Mesenchymal stem cell (in vitro differentiated cells and primary cell): Measurements from ENCODE around the gene TSPYL2.
A peak's percentile ranks its signal among the peaks of the same experiment; 100 is the strongest.

Experiments
- DNase-seq: peaks from one replicate; pipeline ENCODE4 v3.0.0-alpha.2; 2013
- H2AFZ ChIP-seq: one replicate; pipeline ENCODE4 v1.6.1; 2013; ENCODE audit warnings: low read depth, mild to moderate bottlenecking, control low read depth, inconsistent platforms, low read length, moderate library complexity
- H2AK5ac ChIP-seq: 2 replicates; pipeline ENCODE4 v1.6.1; 2013; ENCODE audit warnings: low read length, moderate library complexity, mild to moderate bottlenecking, inconsistent platforms; ENCODE audit not compliant: severe bottlenecking
- H2BK120ac ChIP-seq: one replicate; pipeline ENCODE4 v1.6.1; 2013; ENCODE audit warnings: low read depth, mild to moderate bottlenecking, inconsistent platforms, low read length, moderate library complexity
- H2BK12ac ChIP-seq, 2 experiments: one replicate each; pipeline ENCODE4 v1.6.1; 2013; ENCODE audit warnings: inconsistent platforms in 2 of 2, low read length in 2 of 2, mild to moderate bottlenecking in 2 of 2, moderate library complexity in 2 of 2, control low read depth in 1 of 2
- H2BK15ac ChIP-seq: one replicate; pipeline ENCODE4 v1.6.1; 2013; ENCODE audit warnings: mild to moderate bottlenecking, low read depth, inconsistent platforms; ENCODE audit not compliant: poor library complexity, severe bottlenecking
- H2BK5ac ChIP-seq: 2 replicates; pipeline ENCODE4 v1.6.1; 2013; ENCODE audit warnings: low read depth, mild to moderate bottlenecking, low read length, control low read depth, inconsistent platforms; ENCODE audit not compliant: poor library complexity, severe bottlenecking
- H3K14ac ChIP-seq, 2 experiments: one replicate each; pipeline ENCODE4 v1.6.1; 2013; ENCODE audit warnings: inconsistent platforms in 2 of 2, low read length in 2 of 2, control low read depth in 1 of 2, mild to moderate bottlenecking in 1 of 2, moderate library complexity in 1 of 2
- H3K18ac ChIP-seq, 2 experiments: one replicate each; pipeline ENCODE4 v1.6.1; 2013; ENCODE audit warnings: inconsistent platforms in 2 of 2, low read length in 2 of 2, control low read depth in 1 of 2, low read depth in 1 of 2, mild to moderate bottlenecking in 1 of 2
- H3K23ac ChIP-seq, 2 experiments: one replicate each; pipeline ENCODE4 v1.6.1; 2013; ENCODE audit warnings: inconsistent platforms in 2 of 2, low read length in 2 of 2, mild to moderate bottlenecking in 2 of 2, moderate library complexity in 2 of 2, control low read depth in 1 of 2
- H3K27ac ChIP-seq: 2 replicates; pipeline ENCODE4 v1.5.1; 2013; ENCODE audit warnings: mild to moderate bottlenecking, moderate library complexity, low read length, control low read depth, inconsistent platforms; ENCODE audit not compliant: poor library complexity, severe bottlenecking
- H3K27me3 ChIP-seq, 2 experiments: 2 replicates each; pipeline versions ENCODE4 v1.6.1 to v1.7.0; 2013; ENCODE audit warnings: low read length in 2 of 2, mild to moderate bottlenecking in 2 of 2, moderate library complexity in 2 of 2, control low read depth in 1 of 2, inconsistent platforms in 1 of 2; ENCODE audit not compliant: control insufficient read depth in 1 of 2, insufficient read depth in 1 of 2
- H3K36me3 ChIP-seq, 2 experiments: 2 replicates each; pipeline versions ENCODE4 v1.6.1 to v1.7.0; 2013; ENCODE audit warnings: low read length in 2 of 2, control low read depth in 1 of 2, inconsistent platforms in 1 of 2, low read depth in 1 of 2, mild to moderate bottlenecking in 1 of 2; ENCODE audit not compliant: insufficient read depth in 2 of 2, control insufficient read depth in 1 of 2
- H3K4ac ChIP-seq, 2 experiments: one replicate each; pipeline ENCODE4 v1.6.1; 2013; ENCODE audit warnings: inconsistent platforms in 2 of 2, low read length in 2 of 2, mild to moderate bottlenecking in 2 of 2, moderate library complexity in 2 of 2, control low read depth in 1 of 2, low read depth in 1 of 2
- H3K4me1 ChIP-seq: 2 replicates; pipeline ENCODE4 v1.6.1; 2013; ENCODE audit warnings: low read depth, low read length, control low read depth; ENCODE audit not compliant: control insufficient read depth, insufficient read depth
- H3K4me2 ChIP-seq: 2 replicates; pipeline ENCODE4 v1.6.1; 2013; ENCODE audit warnings: low read length, mild to moderate bottlenecking, inconsistent platforms; ENCODE audit not compliant: poor library complexity, severe bottlenecking
- H3K4me3 ChIP-seq, 2 experiments: 2 replicates each; pipeline versions ENCODE4 v1.5.1 to v1.7.0; 2013; ENCODE audit warnings: low read length in 2 of 2, mild to moderate bottlenecking in 2 of 2, control low read depth in 1 of 2, low read depth in 1 of 2; ENCODE audit not compliant: insufficient read depth in 1 of 2
- H3K79me1 ChIP-seq: replicated peaks from 2 replicates; pipeline ENCODE4 v1.6.1; 2013; ENCODE audit warnings: mild to moderate bottlenecking, control low read depth, low read length, inconsistent platforms; ENCODE audit not compliant: poor library complexity, severe bottlenecking
- H3K9ac ChIP-seq: 2 replicates; pipeline ENCODE4 v1.7.0; 2013; ENCODE audit warnings: mild to moderate bottlenecking, low read length, moderate library complexity
- H3K9me3 ChIP-seq: 2 replicates; pipeline ENCODE4 v1.7.0; 2013; ENCODE audit warnings: mild to moderate bottlenecking, low read length; ENCODE audit not compliant: control insufficient read depth
- H4K8ac ChIP-seq: one replicate; pipeline ENCODE4 v1.6.1; 2013; ENCODE audit warnings: inconsistent platforms, mild to moderate bottlenecking, low read length, moderate library complexity
- H4K91ac ChIP-seq: one replicate; pipeline ENCODE4 v1.6.1; 2013; ENCODE audit warnings: mild to moderate bottlenecking, low read length, inconsistent platforms
- WGBS: methylation state at CpG from one replicate; pipeline ENCODE4 v1.1.7; 2013; ENCODE audit warnings: mixed read lengths; 5-methylcytosine and 5-hydroxymethylcytosine counted together

TSPYL2 gene

DNA sequence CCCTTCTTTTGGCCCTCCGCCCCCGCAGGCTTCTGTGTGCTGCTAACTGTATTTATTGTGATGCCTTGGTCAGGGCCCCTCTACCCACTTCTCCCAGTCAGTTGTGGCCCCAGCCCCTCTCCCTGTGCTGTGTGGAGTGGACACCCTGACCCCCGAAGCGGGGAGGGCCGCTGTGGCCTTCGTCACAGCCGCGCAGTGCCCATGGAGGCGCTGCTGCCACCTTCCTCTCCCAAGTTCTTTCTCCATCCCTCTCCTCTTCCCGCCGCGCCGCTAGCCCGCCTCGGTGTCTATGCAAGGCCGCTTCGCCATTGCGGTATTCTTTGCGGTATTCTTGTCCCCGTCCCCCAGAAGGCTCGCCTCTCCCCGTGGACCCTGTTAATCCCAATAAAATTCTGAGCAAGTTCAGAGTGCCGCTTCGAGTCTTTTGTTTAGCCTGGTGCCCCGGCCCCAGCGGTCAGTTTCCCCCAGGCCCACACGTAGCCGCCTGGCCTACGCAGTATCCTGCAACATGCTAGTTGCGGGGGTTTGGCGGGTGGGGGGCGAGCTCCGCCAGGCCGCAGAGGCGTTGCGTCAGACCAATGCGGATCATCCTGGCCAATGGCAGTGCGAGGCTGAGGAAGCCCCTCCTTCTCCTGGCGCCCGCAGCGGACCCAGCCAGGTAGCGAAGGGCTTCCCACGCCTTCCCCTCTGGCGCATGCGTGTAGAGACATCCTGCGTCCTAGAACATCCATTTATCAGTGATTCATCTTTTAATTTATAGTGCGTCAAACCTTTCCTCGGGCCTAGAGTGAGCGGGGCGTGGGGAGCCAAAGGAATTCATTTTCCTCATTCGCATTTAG, 6.2 kb downstream of the TSPYL2 start:
- Histone ChIP-seq H3K18ac (peak overlapping the region; percentile 21 to 40), H2BK120ac (no peak overlapping the region), H3K36me3 (peaks cover 33 to 40% of the 10 kb centered on the region in 2 experiments), H2AK5ac (no peak overlapping the region), H3K4me2 (peak overlapping the region; percentile 82), H3K9me3 (no peaks in the 10 kb centered on the region), H3K4me3 (peak overlapping the region in 1 of 2 experiments; percentile 70), H3K14ac (peak overlapping the region in 1 of 2 experiments; percentile 28), H3K4me1 (peaks cover 12% of the 10 kb centered on the region), H3K9ac (peak overlapping the region; percentile 97), H4K91ac (peak overlapping the region; percentile 39), H2BK15ac (no peak overlapping the region), H4K8ac (peak overlapping the region; percentile 75), H2AFZ (no peak overlapping the region), H3K27me3 (peaks cover 0 to 28% of the 10 kb centered on the region in 2 experiments), H2BK12ac (no peak overlapping the region), H3K4ac (peak overlapping the region; percentile 26 to 75), H3K27ac (peak overlapping the region; percentile 29), H3K23ac (no peak overlapping the region), H2BK5ac (no peak overlapping the region), H3K79me1 (peaks cover 5% of the 10 kb centered on the region)
- peak; percentile 83 for DNase-seq
- 30% methylated on average over 41 of the region's 51 CpGs for WGBS

DNA sequence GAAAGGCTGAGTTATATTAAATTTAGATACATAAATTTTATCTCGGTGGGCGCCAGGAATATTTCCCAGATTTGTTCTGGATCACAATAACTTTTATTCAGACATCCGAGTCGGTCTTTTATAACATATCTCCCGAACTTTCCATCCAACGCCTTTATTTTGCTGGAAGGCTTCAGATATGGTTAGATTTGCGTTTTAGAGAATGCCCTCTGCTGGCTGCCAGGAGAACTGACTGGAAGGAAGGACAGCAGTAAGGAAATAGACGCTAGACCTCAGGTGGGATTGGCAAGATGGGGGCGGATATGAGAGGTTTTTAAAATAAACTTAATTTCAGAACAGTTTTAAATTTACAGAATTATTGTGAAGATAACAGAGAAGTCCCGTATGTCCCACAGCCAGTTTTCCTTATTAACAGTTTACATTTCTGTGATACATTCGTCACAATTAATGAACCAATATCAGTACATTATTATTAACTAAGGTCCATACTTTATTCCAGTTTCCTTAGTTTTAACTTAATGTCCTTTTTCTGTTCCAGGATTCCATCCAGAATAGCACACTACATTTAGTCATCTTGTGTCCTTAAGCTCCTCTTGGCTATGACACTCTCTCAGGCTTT, 7.2 kb downstream of the TSPYL2 start:
- 50% methylated on average over 2 of the region's 11 CpGs for WGBS
- Histone ChIP-seq H3K4me2 (peak overlapping the region; percentile 82), H3K23ac (no peak overlapping the region), H4K91ac (no peak overlapping the region), H2BK5ac (no peak overlapping the region), H3K27ac (no peak overlapping the region), H3K4ac (no peak overlapping the region), H2AK5ac (no peak overlapping the region), H2BK15ac (no peak overlapping the region), H4K8ac (no peak overlapping the region), H3K27me3 (peaks cover 0 to 28% of the 10 kb centered on the region in 2 experiments), H2BK120ac (no peak overlapping the region), H3K9me3 (no peaks in the 10 kb centered on the region), H3K4me1 (peaks cover 6% of the 10 kb centered on the region), H3K14ac (no peak overlapping the region), H2BK12ac (no peak overlapping the region), H3K4me3 (peak overlapping the region in 1 of 2 experiments; percentile 70), H3K36me3 (peaks cover 28 to 34% of the 10 kb centered on the region in 2 experiments), H2AFZ (no peak overlapping the region), H3K18ac (no peak overlapping the region), H3K9ac (peak overlapping the region; percentile 97), H3K79me1 (peaks cover 5% of the 10 kb centered on the region)
- DNase-seq: peak; percentile 70

DNA sequence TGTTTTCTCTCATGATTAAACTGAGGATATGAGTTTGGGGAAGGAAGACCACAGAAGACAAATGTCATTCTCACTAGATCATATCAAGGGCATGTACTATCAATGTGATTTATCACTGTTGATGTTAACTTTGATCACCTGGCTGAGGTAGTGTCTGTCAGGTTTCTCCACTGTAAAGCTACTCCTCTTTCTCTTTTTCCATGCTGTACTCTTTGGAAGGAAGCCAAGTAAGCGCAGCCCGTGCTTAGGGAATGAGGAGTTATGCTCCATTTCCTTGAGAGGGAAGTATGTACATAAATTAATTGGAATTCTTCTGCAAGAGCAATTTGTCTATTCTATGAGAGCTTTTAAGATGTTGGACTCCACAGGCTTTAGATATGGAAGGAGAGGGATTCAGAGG, 7.8 kb downstream of the TSPYL2 start:
- peaks cover 23 to 28% of the 10 kb centered on the region in 2 experiments for H3K36me3 ChIP-seq
- H2AFZ ChIP-seq: no peak overlapping the region
- no peak overlapping the region for H2BK15ac ChIP-seq
- no peak overlapping the region for H2AK5ac ChIP-seq
- H2BK5ac ChIP-seq: no peak overlapping the region
- H3K4me3 ChIP-seq: no peak overlapping the region
- peaks cover 2% of the 10 kb centered on the region for H3K79me1 ChIP-seq
- H4K8ac ChIP-seq: no peak overlapping the region
- no peak overlapping the region for H3K14ac ChIP-seq
- no peak overlapping the region for H4K91ac ChIP-seq
- H3K18ac ChIP-seq: no peak overlapping the region
- no peak overlapping the region for H3K4ac ChIP-seq
- peaks cover 6% of the 10 kb centered on the region for H3K4me1 ChIP-seq
- H3K9me3 ChIP-seq: no peaks in the 10 kb centered on the region
- no peak overlapping the region for H3K27ac ChIP-seq
- 86% methylated on average over 2 of the region's 2 CpGs for WGBS
- no peak overlapping the region for H2BK12ac ChIP-seq
- H3K4me2 ChIP-seq: no peak overlapping the region
- H3K23ac ChIP-seq: no peak overlapping the region
- no peak for DNase-seq
- H3K27me3 ChIP-seq: peaks cover 0 to 26% of the 10 kb centered on the region in 2 experiments
- no peak overlapping the region for H3K9ac ChIP-seq
- no peak overlapping the region for H2BK120ac ChIP-seq

DNA sequence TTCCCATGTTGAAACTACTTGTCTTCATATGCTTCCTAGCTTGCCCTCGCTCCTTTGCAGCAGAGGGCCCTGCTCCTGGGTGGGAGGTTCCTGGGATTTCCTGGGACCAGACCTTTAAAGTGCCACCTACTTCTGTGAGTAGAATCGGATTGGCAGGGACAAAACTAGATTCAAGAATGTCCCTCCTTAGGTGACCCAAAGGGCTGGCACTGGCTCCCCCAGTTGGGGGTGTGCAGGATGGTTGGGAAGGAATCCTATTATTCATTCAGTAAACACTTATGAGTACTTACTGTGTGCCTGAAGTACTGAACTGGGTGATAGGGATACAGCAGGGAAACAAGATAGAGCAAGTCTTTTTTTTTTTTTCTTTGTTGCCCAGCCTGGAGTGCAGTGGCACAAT, 9.2 kb downstream of the TSPYL2 start:
- Histone ChIP-seq H2AFZ (no peak overlapping the region), H3K9ac (no peak overlapping the region), H3K79me1 (peaks cover 2% of the 10 kb centered on the region), H4K8ac (no peak overlapping the region), H2BK120ac (no peak overlapping the region), H2BK15ac (no peak overlapping the region), H2AK5ac (no peak overlapping the region), H3K36me3 (peaks cover 14 to 17% of the 10 kb centered on the region in 2 experiments), H3K27me3 (peaks cover 0 to 21% of the 10 kb centered on the region in 2 experiments), H3K18ac (no peak overlapping the region), H4K91ac (no peak overlapping the region), H3K4me1 (peaks cover 6% of the 10 kb centered on the region), H3K27ac (no peak overlapping the region), H2BK12ac (no peak overlapping the region), H3K4ac (no peak overlapping the region), H3K4me3 (no peak overlapping the region), H3K23ac (no peak overlapping the region), H3K9me3 (no peaks in the 10 kb centered on the region), H3K4me2 (no peak overlapping the region), H2BK5ac (no peak overlapping the region), H3K14ac (no peak overlapping the region)
- WGBS: 90% methylated on average over 2 of the region's 2 CpGs
- no peak for DNase-seq
